Activated CD4-positive, alpha-beta T cell treated with anti-CD3 and anti-CD28 coated beads, Interleukin-2, amount 10 ng/mL, durations not matched to agents 7 days and 5 days (primary cell): ENCODE data around the gene HNF1B. TPM values are rescaled to one million over a fixed set of nuclear protein-coding genes. Genes with fewer than 3 reads are reported as not detected.
A peak's percentile ranks its signal among the peaks of the same experiment; 100 is the strongest.

Experiments used
- CTCF ChIA-PET: fragments of 350-600 bp; sonication (Branson Sonifier 250); formaldehyde crosslinking; loops from one replicate; lab custom pipeline; 2021; ENCODE audit warnings: antibody characterized with exemption; lab: Charles Lee
- POLR2A ChIA-PET: fragments of 350-600 bp; sonication (Branson Sonifier 250); formaldehyde crosslinking; loops from one replicate; lab custom pipeline; 2021; ENCODE audit warnings: antibody characterized with exemption; lab: Charles Lee
- DNase-seq: peaks from one replicate; pipeline ENCODE4 v3.0.0-alpha.2; 2020
- H3K27ac Mint-ChIP-seq: one replicate; pipeline ENCODE4 v1.8.0; 2021; ENCODE audit warnings: mild to moderate bottlenecking, moderate library complexity, mixed read lengths
- H3K27me3 Mint-ChIP-seq: one replicate; pipeline ENCODE4 v1.8.0; 2021; ENCODE audit warnings: mixed read lengths
- H3K36me3 Mint-ChIP-seq: one replicate; pipeline ENCODE4 v1.8.0; 2021; ENCODE audit warnings: low read depth, mixed read lengths
- H3K4me1 Mint-ChIP-seq: one replicate; pipeline ENCODE4 v1.8.0; 2021; ENCODE audit warnings: mixed read lengths
- H3K4me3 Mint-ChIP-seq: one replicate; pipeline ENCODE4 v1.8.0; 2021; ENCODE audit warnings: mild to moderate bottlenecking, moderate library complexity, mixed read lengths
- H3K9me3 Mint-ChIP-seq: one replicate; pipeline ENCODE4 v1.8.0; 2021; ENCODE audit warnings: mixed read lengths
- total RNA-seq, 2 experiments: library from RNA; stranded (reverse); gene quantifications; one replicate each; pipeline ENCODE4 v1.2.3, GENCODE V29; 2021

The HNF1B gene
- total RNA-seq, 2 experiments from 2014 or later, result 0.08 TPM; not detected in 1

- ChIA-PET CTCF (no interaction called here), POLR2A (no interaction called here)
- Mint-ChIP-seq H3K27ac (no peak overlapping the region), H3K9me3 (no peaks in the 10 kb centered on the region), H3K4me3 (no peak overlapping the region), H3K27me3 (peaks cover 46% of the 10 kb centered on the region), H3K36me3 (no peaks in the 10 kb centered on the region), H3K4me1 (peaks cover 2% of the 10 kb centered on the region)
- no peak for DNase-seq
Measured at GRCh38 chr17:37754363-37754762, 9.5 kb upstream of the HNF1B start.

DNA sequence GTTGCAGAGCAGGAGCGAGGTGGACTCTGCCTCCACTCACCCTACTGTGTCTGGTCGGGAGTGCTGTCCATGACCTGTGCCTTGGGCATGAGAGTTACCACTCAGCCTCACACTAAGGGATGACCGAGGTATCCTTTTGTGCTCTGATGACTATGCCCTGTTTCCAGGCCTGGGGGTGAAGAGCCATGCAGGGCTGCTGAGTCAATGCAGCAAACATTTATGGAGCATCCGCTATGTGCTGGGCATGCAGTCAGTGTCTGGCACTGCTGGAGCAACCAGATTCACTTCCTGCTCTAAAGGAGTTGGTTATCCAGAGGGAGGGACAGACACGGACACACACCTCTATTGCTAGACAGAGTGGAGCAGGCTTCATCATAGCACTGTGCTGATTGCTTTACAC is 7.6 kb upstream of the HNF1B start:
- no peak overlapping the region for H3K4me3 Mint-ChIP-seq
- H3K36me3 Mint-ChIP-seq, result no peaks in the 10 kb centered on the region
- CTCF ChIA-PET, result interaction anchor here (1.0 kb wide), 1 partner anchor 82 kb away, joined by 3 read pairs; no protein-coding TSS in a partner anchor
- peaks cover 46% of the 10 kb centered on the region for H3K27me3 Mint-ChIP-seq
- peaks cover 2% of the 10 kb centered on the region for H3K4me1 Mint-ChIP-seq
- no peak for DNase-seq
- POLR2A ChIA-PET, result no interaction called here
- H3K9me3 Mint-ChIP-seq, result no peaks in the 10 kb centered on the region
- H3K27ac Mint-ChIP-seq, result no peak overlapping the region

DNA sequence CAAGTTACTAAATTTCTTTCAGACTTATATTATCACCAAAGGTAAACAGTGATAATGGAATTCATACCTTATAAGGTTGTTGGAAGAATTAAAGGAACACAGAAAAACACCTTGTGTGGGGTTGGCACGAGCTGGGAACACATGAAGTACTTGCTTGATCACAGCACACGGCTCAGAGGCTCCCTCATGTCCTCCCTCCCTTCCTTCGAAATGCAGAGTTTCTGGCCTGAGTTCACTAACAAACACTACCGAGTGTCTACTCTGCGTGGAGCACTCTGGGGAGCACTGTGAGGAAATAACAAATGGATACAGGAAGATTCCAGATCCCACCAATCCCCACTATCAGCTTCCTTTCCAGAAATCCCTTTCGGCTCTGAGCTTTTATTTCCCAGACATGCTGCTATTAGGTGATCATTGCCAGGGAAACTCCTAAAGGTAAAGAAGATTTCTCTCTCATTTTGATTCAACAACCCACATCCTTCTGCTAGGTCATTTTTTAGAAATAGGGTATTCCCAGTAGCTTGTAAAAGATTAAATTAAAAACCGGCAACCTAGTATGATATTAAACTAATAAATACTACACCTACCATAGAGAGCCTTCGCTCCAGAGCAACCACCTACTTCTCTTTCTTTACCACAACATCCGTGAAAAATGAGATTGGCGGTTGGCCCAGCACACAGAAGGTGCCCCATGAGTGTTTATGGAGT is 6.1 kb upstream of the HNF1B start:
- H3K36me3 Mint-ChIP-seq, result no peaks in the 10 kb centered on the region
- peaks cover 2% of the 10 kb centered on the region for H3K4me1 Mint-ChIP-seq
- DNase-seq, result no peak
- POLR2A ChIA-PET, result no interaction called here
- no peaks in the 10 kb centered on the region for H3K9me3 Mint-ChIP-seq
- H3K27me3 Mint-ChIP-seq, result peaks cover 58% of the 10 kb centered on the region
- no peak overlapping the region for H3K27ac Mint-ChIP-seq
- CTCF ChIA-PET, result no interaction called here
- no peak overlapping the region for H3K4me3 Mint-ChIP-seq

DNA sequence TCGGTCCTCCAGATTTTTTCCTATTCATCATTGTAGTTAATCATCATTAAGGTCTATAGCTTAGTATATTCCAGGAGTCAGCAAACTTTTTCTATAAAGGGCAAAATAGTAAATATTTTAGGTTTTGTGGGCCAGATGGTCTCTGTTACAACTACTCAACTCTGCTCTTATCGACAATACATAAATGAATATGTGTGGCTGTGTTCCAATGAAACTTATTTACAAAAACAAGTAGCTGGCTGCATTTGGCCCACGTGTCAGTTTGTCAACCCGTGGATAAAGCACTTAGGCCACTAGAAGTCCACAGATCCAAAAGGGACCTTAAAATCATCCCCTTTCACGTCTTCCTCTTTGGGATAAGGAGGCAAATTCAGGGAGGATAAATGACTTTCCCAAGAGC is 5.4 kb upstream of the HNF1B start:
- POLR2A ChIA-PET, result no interaction called here
- no peak overlapping the region for H3K27ac Mint-ChIP-seq

GRCh38 chr17:37747222-37747621 is 2.4 kb upstream of the HNF1B start:
- Mint-ChIP-seq H3K27ac (no peak overlapping the region), H3K4me1 (peaks cover 20% of the 10 kb centered on the region), H3K9me3 (no peaks in the 10 kb centered on the region), H3K36me3 (no peaks in the 10 kb centered on the region), H3K27me3 (peaks cover 75% of the 10 kb centered on the region), H3K4me3 (no peak overlapping the region)
- ChIA-PET CTCF (no interaction called here), POLR2A (no interaction called here)
- DNase-seq, result no peak

More for the DNA sequence above, 5.4 kb upstream of the HNF1B start:
- DNase-seq, result no peak
- no peaks in the 10 kb centered on the region for H3K9me3 Mint-ChIP-seq
- H3K36me3 Mint-ChIP-seq, result no peaks in the 10 kb centered on the region
- peaks cover 64% of the 10 kb centered on the region for H3K27me3 Mint-ChIP-seq
- H3K4me1 Mint-ChIP-seq, result peaks cover 8% of the 10 kb centered on the region
- H3K4me3 Mint-ChIP-seq, result no peak overlapping the region
- CTCF ChIA-PET, result no interaction called here

GRCh38 chr17:37746617-37747016 is 1.8 kb upstream of the HNF1B start:
- Mint-ChIP-seq H3K4me1 (peaks cover 23% of the 10 kb centered on the region), H3K27ac (no peak overlapping the region), H3K4me3 (no peak overlapping the region), H3K36me3 (no peaks in the 10 kb centered on the region), H3K9me3 (no peaks in the 10 kb centered on the region), H3K27me3 (peaks cover 78% of the 10 kb centered on the region)
- POLR2A ChIA-PET, result no interaction called here
- CTCF ChIA-PET, result no interaction called here
- no peak for DNase-seq

DNA sequence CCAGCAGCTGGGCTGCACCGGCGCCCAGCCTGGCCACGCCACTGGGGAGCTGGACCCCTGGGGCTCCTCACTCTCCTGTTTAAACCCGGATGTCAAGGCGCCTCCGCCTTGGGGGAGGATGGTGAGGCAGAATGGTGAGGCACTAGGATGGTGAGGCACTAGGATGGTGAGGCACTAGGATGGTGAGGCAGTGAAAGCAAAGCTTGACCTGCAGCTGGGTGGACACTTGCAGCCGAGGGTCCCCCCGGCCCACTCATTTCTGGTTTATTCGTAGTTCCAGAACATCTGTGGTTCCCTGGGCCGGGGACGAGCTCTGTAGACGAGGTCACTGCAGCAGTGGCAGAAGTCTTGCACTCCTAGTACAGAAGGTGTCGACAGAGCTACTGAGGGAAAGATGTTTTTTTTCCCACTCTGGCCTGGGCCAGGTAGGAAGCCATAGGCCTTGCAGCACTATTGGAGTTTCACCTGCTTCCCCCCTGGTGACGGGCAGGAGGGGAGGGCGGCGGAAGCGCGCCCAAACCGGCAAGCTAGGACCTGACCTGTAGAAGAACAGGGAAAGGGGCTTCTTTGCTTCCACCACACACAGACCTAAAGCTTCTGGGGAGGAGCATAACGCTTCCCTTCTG is 1.1 kb upstream of the HNF1B start:
- Mint-ChIP-seq H3K27me3 (peaks cover 82% of the 10 kb centered on the region), H3K36me3 (no peaks in the 10 kb centered on the region), H3K4me3 (no peak overlapping the region), H3K9me3 (no peaks in the 10 kb centered on the region), H3K4me1 (peaks cover 24% of the 10 kb centered on the region), H3K27ac (no peak overlapping the region)
- ChIA-PET CTCF (interaction anchor here (0.6 to 1.2 kb wide), 2 partner anchors 11 to 880 kb away, joined by 3 read pairs; no protein-coding TSS in a partner anchor), POLR2A (no interaction called here)
- no peak for DNase-seq

DNA sequence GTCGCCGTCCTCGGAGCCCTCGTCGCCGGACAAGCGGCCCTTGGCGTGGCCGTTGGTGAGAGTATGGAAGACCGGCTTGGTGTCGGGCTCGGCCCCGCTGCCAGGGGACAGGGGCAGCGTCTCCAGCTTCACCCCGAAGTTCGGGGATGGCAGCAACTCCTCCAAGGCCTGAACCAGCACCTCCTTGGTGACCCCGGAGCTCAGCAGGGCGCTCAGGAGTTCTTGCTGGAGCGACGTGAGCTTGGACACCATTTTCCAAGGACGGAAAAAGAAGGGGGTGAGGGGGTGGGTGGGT is 279 bp downstream of the HNF1B start:
- DNase-seq, result no peak
- H3K27me3 Mint-ChIP-seq, result peaks cover 81% of the 10 kb centered on the region
- H3K4me3 Mint-ChIP-seq, result no peak overlapping the region
- POLR2A ChIA-PET, result no interaction called here
- H3K9me3 Mint-ChIP-seq, result no peaks in the 10 kb centered on the region
- CTCF ChIA-PET, result interaction anchor here (0.7 to 1.0 kb wide), 2 partner anchors 9 to 84 kb away, joined by 3 read pairs; no protein-coding TSS in a partner anchor
- peaks cover 22% of the 10 kb centered on the region for H3K4me1 Mint-ChIP-seq
- H3K36me3 Mint-ChIP-seq, result no peaks in the 10 kb centered on the region
- H3K27ac Mint-ChIP-seq, result no peak overlapping the region

GRCh38 chr17:37743875-37744632 is 805 bp downstream of the HNF1B start:
- no peaks in the 10 kb centered on the region for H3K9me3 Mint-ChIP-seq
- H3K27ac Mint-ChIP-seq, result no peak overlapping the region
- DNase-seq, result no peak
- H3K36me3 Mint-ChIP-seq, result no peaks in the 10 kb centered on the region
- H3K4me1 Mint-ChIP-seq, result peaks cover 22% of the 10 kb centered on the region
- ChIA-PET POLR2A (no interaction called here), CTCF (interaction anchor here (0.7 to 1.0 kb wide), 2 partner anchors 8 to 83 kb away, joined by 3 read pairs; no protein-coding TSS in a partner anchor)
- no peak overlapping the region for H3K4me3 Mint-ChIP-seq
- peaks cover 85% of the 10 kb centered on the region for H3K27me3 Mint-ChIP-seq

DNA sequence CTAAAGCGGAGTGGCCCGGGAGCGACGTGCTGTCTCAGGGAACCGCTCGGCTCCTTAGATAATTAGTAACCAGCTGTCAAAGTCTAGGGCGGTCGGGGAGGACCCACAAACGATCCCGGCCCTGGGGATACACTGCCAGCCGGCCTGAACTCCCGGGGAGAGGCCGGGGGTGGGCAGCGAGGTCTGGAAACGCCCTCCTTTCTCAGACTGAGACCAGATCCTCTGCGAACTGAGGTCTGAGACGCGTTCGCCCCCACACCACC is 1.3 kb downstream of the HNF1B start:
- no peaks in the 10 kb centered on the region for H3K36me3 Mint-ChIP-seq
- peaks cover 22% of the 10 kb centered on the region for H3K4me1 Mint-ChIP-seq
- H3K9me3 Mint-ChIP-seq, result no peaks in the 10 kb centered on the region
- H3K4me3 Mint-ChIP-seq, result no peak overlapping the region
- peaks cover 86% of the 10 kb centered on the region for H3K27me3 Mint-ChIP-seq
- no peak for DNase-seq
- no peak overlapping the region for H3K27ac Mint-ChIP-seq
- ChIA-PET CTCF (no interaction called here), POLR2A (no interaction called here)

GRCh38 chr17:37742762-37743611 is 1.9 kb downstream of the HNF1B start:
- no peak for DNase-seq

GRCh38 chr17:37742116-37742761 is 2.6 kb downstream of the HNF1B start:
- no peaks in the 10 kb centered on the region for H3K36me3 Mint-ChIP-seq
- H3K4me3 Mint-ChIP-seq, result peak overlapping the region; percentile 16
- no peaks in the 10 kb centered on the region for H3K9me3 Mint-ChIP-seq
- H3K4me1 Mint-ChIP-seq, result peaks cover 22% of the 10 kb centered on the region
- peaks cover 83% of the 10 kb centered on the region for H3K27me3 Mint-ChIP-seq
- ChIA-PET POLR2A (no interaction called here), CTCF (no interaction called here)
- no peak overlapping the region for H3K27ac Mint-ChIP-seq
- no peak for DNase-seq

More at GRCh38 chr17:37742762-37743611, 1.9 kb downstream of the HNF1B start:
- Mint-ChIP-seq H3K27me3 (peaks cover 88% of the 10 kb centered on the region), H3K36me3 (no peaks in the 10 kb centered on the region), H3K27ac (no peak overlapping the region), H3K4me1 (peaks cover 22% of the 10 kb centered on the region), H3K4me3 (no peak overlapping the region), H3K9me3 (no peaks in the 10 kb centered on the region)
- ChIA-PET CTCF (no interaction called here), POLR2A (no interaction called here)
